ENCODE data around the gene SLC30A3. TPM values are rescaled to one million over a fixed set of nuclear protein-coding genes. Genes with fewer than 3 reads are reported as not detected.
A peak's percentile ranks its signal among the peaks of the same experiment; 100 is the strongest.

SLC30A3 gene
- total RNA-seq, 3 donors from 2014 or later (not counting 1 experiment from before 2014, with no cell fraction given): not detected

GRCh38 chr2:27263287-27264252, 723 bp upstream of the SLC30A3 start:
- H3K4me3 Mint-ChIP-seq: peak overlapping the region; percentile 91
- Histone ChIP-seq H3K27ac (ENCODE audit: low read length) (no peak overlapping the region), H3K4me1 (ENCODE audit: control insufficient read depth, insufficient read depth, low read length) (peaks cover 29% of the 10 kb centered on the region), H3K27me3 (ENCODE audit: control insufficient read depth, insufficient read depth, low read length) (peaks cover 35% of the 10 kb centered on the region), H3K9me3 (ENCODE audit: control insufficient read depth, insufficient read depth, low read length) (no peaks in the 10 kb centered on the region), H3K4me3 (ENCODE audit: low read length) (no peak overlapping the region), H3K36me3 (ENCODE audit: control insufficient read depth, insufficient read depth, low read length) (no peaks in the 10 kb centered on the region)
- no peaks in the 10 kb centered on the region for H3K36me3 Mint-ChIP-seq
- WGBS (ENCODE audit: insufficient coverage): 3% methylated on average over 45 of the region's 46 CpGs
- H3K27me3 Mint-ChIP-seq (ENCODE audit: low read depth in 2 of 2): peaks cover 41 to 44% of the 10 kb centered on the region in 2 donors
- peaks cover 22 to 27% of the 10 kb centered on the region in 2 donors for H3K4me1 Mint-ChIP-seq
- no peak for TF ChIP-seq CTCF (IDR thresholded peaks at IDR 0.05)
- peak overlapping the region in 1 of 2 donors; percentile 37 for H3K27ac Mint-ChIP-seq
- intact Hi-C loops (cut with micrococcal nuclease): no loop called here
- no peaks in the 10 kb centered on the region for H3K9me3 Mint-ChIP-seq
- DNase-seq: peak in 1 of 2 donors; percentile 44
- no peak for ATAC-seq

- no peak for ATAC-seq
- intact Hi-C loops (cut with micrococcal nuclease): no loop called here
- 3% methylated on average over 40 of the region's 40 CpGs for WGBS (ENCODE audit: insufficient coverage)
- peaks cover 22 to 27% of the 10 kb centered on the region in 2 donors for H3K4me1 Mint-ChIP-seq
- no peak overlapping the region for H3K4me3 ChIP-seq (ENCODE audit: low read length)
- H3K4me1 ChIP-seq (ENCODE audit: control insufficient read depth, insufficient read depth, low read length): peaks cover 29% of the 10 kb centered on the region
- peak overlapping the region; percentile 70 for H3K4me3 Mint-ChIP-seq
- peaks cover 51 to 56% of the 10 kb centered on the region in 2 donors for H3K27me3 Mint-ChIP-seq (ENCODE audit: low read depth in 2 of 2)
- TF ChIP-seq CTCF (IDR thresholded peaks at IDR 0.05): no peak
- H3K27ac Mint-ChIP-seq: no peak overlapping the region
- H3K27ac ChIP-seq (ENCODE audit: low read length): no peak overlapping the region
- no peaks in the 10 kb centered on the region for H3K36me3 Mint-ChIP-seq
- DNase-seq: no peak
- peaks cover 35% of the 10 kb centered on the region for H3K27me3 ChIP-seq (ENCODE audit: control insufficient read depth, insufficient read depth, low read length)
- H3K9me3 ChIP-seq (ENCODE audit: control insufficient read depth, insufficient read depth, low read length): no peaks in the 10 kb centered on the region
- no peaks in the 10 kb centered on the region for H3K9me3 Mint-ChIP-seq
- no peaks in the 10 kb centered on the region for H3K36me3 ChIP-seq (ENCODE audit: control insufficient read depth, insufficient read depth, low read length)
These were observed 935 bp downstream of the SLC30A3 start for GRCh38 chr2:27261926-27262298.

GRCh38 chr2:27261241-27261925, 1.5 kb downstream of the SLC30A3 start:
- ATAC-seq (no peak), DNase-seq (no peak)
- Histone ChIP-seq H3K4me3 (ENCODE audit: low read length) (no peak overlapping the region), H3K4me1 (ENCODE audit: control insufficient read depth, insufficient read depth, low read length) (peaks cover 29% of the 10 kb centered on the region), H3K9me3 (ENCODE audit: control insufficient read depth, insufficient read depth, low read length) (no peaks in the 10 kb centered on the region), H3K27ac (ENCODE audit: low read length) (no peak overlapping the region), H3K27me3 (ENCODE audit: control insufficient read depth, insufficient read depth, low read length) (peaks cover 35% of the 10 kb centered on the region), H3K36me3 (ENCODE audit: control insufficient read depth, insufficient read depth, low read length) (no peaks in the 10 kb centered on the region)
- WGBS (ENCODE audit: insufficient coverage): 55% methylated on average over 11 of the region's 11 CpGs
- H3K4me3 Mint-ChIP-seq: peak overlapping the region; percentile 70
- intact Hi-C loops (cut with micrococcal nuclease): no loop called here
- H3K27ac Mint-ChIP-seq: no peak overlapping the region
- no peaks in the 10 kb centered on the region for H3K9me3 Mint-ChIP-seq
- TF ChIP-seq CTCF (IDR thresholded peaks at IDR 0.05): no peak
- H3K27me3 Mint-ChIP-seq (ENCODE audit: low read depth in 2 of 2): peaks cover 55 to 56% of the 10 kb centered on the region in 2 donors
- H3K4me1 Mint-ChIP-seq: peaks cover 22 to 27% of the 10 kb centered on the region in 2 donors
- no peaks in the 10 kb centered on the region for H3K36me3 Mint-ChIP-seq
